ENCODE data around the gene VGLL4. TPM values are rescaled to one million over a fixed set of nuclear protein-coding genes. Genes with fewer than 3 reads are reported as not detected.

The VGLL4 gene
- total and polyA plus RNA-seq, 2 of the 4 experiments (the other 2 are of a cell fraction) = 26.2 to 35.4 TPM

DNA sequence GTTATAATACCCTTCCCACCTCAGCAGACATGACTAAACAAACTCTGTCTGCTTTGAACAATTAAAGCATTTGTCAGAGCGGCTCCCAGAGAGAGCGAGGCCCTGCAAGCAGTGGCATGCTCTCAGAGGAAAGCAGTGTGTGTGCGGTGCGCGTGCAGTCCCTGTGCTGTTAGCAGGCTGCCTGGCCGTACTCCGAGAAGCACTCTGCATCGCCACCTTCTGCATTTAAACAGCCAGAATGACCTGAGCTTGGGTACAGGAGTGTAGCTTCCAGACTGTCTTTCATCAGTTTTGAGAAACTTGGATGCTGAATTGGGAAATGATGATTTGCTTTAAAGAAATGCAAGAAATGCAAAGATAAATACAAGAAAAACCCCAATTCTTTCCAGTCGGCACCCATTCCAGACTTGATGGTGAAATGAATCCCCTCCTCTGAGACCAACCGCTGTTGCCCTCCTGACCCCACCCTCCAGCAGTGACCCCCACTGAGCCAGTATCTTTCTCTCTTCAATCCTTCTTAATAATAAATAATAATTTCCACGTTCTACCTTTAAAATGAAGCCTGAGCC lies 113.5 kb downstream of the VGLL4 start:
- H3K27me3 ChIP-seq (ENCODE audit: control insufficient read depth, insufficient read depth, low read length) = no peaks in the 10 kb centered on the region
- in situ Hi-C loops (cut with MboI; ENCODE audit: low sequenced_read_pairs) = no loop called here
- peak overlapping the region; percentile 11 for H3K4me2 ChIP-seq (ENCODE audit: low read depth, low read length)
- no peak overlapping the region for H2AK5ac ChIP-seq (ENCODE audit: low read depth, low read length)
- H3K4me1 ChIP-seq (ENCODE audit: control insufficient read depth, insufficient read depth, low read length) = peaks cover 26% of the 10 kb centered on the region
- peaks cover 15 to 26% of the 10 kb centered on the region in 2 experiments; a peak in 3 of 4 replicates for H3K79me1 ChIP-seq (ENCODE audit: low read depth in 1 of 2, low read length in 2 of 2)
- no peaks in the 10 kb centered on the region; the same call in 1 of the 2 replicates for H4K20me1 ChIP-seq (ENCODE audit: insufficient read depth, low read length)
- ChIA-PET CTCF (interaction anchor here (0.6 kb wide), 1 partner anchor 11 kb away, joined by 4 read pairs; no protein-coding TSS in a partner anchor), POLR2A (ENCODE audit: unreplicated experiment) (no interaction called here)
- peak overlapping the region; percentile 95 for H3K4ac ChIP-seq (ENCODE audit: low read depth, low read length)
- BruUV-seq (replicated peaks) = no TSS peak
- H4K5ac ChIP-seq (ENCODE audit: low read depth, low read length) = no peak overlapping the region
- ATAC-seq (ENCODE audit: low read depth) (peak; percentile 86), DNase-seq (peak; percentile 98)
- peak overlapping the region; percentile 88 for H2BK20ac ChIP-seq (ENCODE audit: low read depth, low read length)
- H3K36me3 ChIP-seq (ENCODE audit: control insufficient read depth, insufficient read depth, low read length) = no peaks in the 10 kb centered on the region
- no peak overlapping the region; the same call in 1 of the 2 replicates for H3K56ac ChIP-seq (ENCODE audit: extremely low read depth, insufficient read depth, low read length)
- intact Hi-C loops (cut with micrococcal nuclease) = loop anchor here (2.0 to 5.0 kb wide), 2 partner anchors 21 to 153 kb away; no protein-coding TSS in a partner anchor
- peak overlapping the region; percentile 90 for H4K91ac ChIP-seq (ENCODE audit: insufficient read depth, low read depth, low read length)
- peaks cover 29% of the 10 kb centered on the region for H3K9me1 ChIP-seq (ENCODE audit: insufficient read depth, low read length)
- no peak overlapping the region for H3K4me3 ChIP-seq (ENCODE audit: insufficient read depth, low read depth, low read length)
- no peak overlapping the region for H2BK15ac ChIP-seq (ENCODE audit: low read depth, low read length)
- no peak overlapping the region for H3K14ac ChIP-seq (replicated peaks; ENCODE audit: low read depth, low read length)
- no peak overlapping the region for H3K9ac ChIP-seq (ENCODE audit: low read depth, low read length)
- no peak overlapping the region for H3K23ac ChIP-seq (ENCODE audit: low read depth, low read length)
- peak overlapping the region; percentile 80 for H2AK9ac ChIP-seq (replicated peaks; ENCODE audit: low read depth, low read length, poor library complexity)
- WGBS, 2 experiments (ENCODE audit: extremely low coverage in 2 of 2, insufficient read length in 1 of 2) = 0% methylated on average over 2 of the region's 11 CpGs; no CpG with 5 or more reads in 1 of the 2 experiments
- peak overlapping the region; percentile 67 for H3K27ac ChIP-seq (ENCODE audit: insufficient read depth, low read length)
- peak overlapping the region; percentile 68 for H2AFZ ChIP-seq (replicated peaks; ENCODE audit: low read length, poor library complexity)
- dilution Hi-C loops (cut with HindIII; ENCODE audit: low sequenced_read_pairs, unreplicated experiment) = no loop called here
- H3K18ac ChIP-seq (ENCODE audit: low read depth, low read length) = no peak overlapping the region; the same call in 1 of the 2 replicates
- peak overlapping the region; percentile 91 for H2BK120ac ChIP-seq (ENCODE audit: low read depth, low read length)
- no peaks in the 10 kb centered on the region for H3K9me3 ChIP-seq (ENCODE audit: control insufficient read depth, insufficient read depth, low read length)
- peak overlapping the region in 1 of 2 experiments; percentile 67; a peak in 2 of 4 replicates for H4K8ac ChIP-seq (ENCODE audit: low read depth in 2 of 2, low read length in 2 of 2)
- peak overlapping the region; percentile 82 for H2BK5ac ChIP-seq (ENCODE audit: low read depth, low read length, poor library complexity, severe bottlenecking)
- no peak for TF ChIP-seq RFX5 (IDR thresholded peaks at IDR 0.05; ENCODE audit: low read depth, low read length)
- peak; percentile 65 for TF ChIP-seq RAD21 (IDR thresholded peaks at IDR 0.05; ENCODE audit: low read length)
- peak; percentile 36 for TF ChIP-seq FOS (IDR thresholded peaks at IDR 0.05; ENCODE audit: low read depth, low read length)
- peak; percentile 42 for TF ChIP-seq CTCF (conservative IDR thresholded peaks at IDR 0.05; ENCODE audit: low read depth, low read length)
- TF ChIP-seq, protein P1, sequence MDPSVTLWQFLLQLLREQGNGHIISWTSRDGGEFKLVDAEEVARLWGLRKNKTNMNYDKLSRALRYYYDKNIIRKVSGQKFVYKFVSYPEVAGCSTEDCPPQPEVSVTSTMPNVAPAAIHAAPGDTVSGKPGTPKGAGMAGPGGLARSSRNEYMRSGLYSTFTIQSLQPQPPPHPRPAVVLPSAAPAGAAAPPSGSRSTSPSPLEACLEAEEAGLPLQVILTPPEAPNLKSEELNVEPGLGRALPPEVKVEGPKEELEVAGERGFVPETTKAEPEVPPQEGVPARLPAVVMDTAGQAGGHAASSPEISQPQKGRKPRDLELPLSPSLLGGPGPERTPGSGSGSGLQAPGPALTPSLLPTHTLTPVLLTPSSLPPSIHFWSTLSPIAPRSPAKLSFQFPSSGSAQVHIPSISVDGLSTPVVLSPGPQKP (IDR thresholded peaks at IDR 0.05; ENCODE audit: borderline replicate concordance, low read depth, low read length) = no peak
- no peak; the same call in 1 of the 2 replicates for TF ChIP-seq MAFK (IDR thresholded peaks at IDR 0.05; ENCODE audit: low read depth, low read length)
- peak; percentile 94 for TF ChIP-seq MXI1 (IDR thresholded peaks at IDR 0.05; ENCODE audit: borderline replicate concordance, low read depth, low read length)
- TF ChIP-seq USF2 (IDR thresholded peaks at IDR 0.05; ENCODE audit: low read depth, low read length) = no peak
- TF ChIP-seq CHD1 (IDR thresholded peaks at IDR 0.05; ENCODE audit: low read depth, low read length) = 0 out of 2 replicates have a peak, but pooled peaks have one; percentile 35
- peak; percentile 43 for TF ChIP-seq SMC3 (IDR thresholded peaks at IDR 0.05; ENCODE audit: low read depth, low read length)
- TF ChIP-seq POLR2A (IDR thresholded peaks at IDR 0.05; ENCODE audit: low read depth, low read length) = no peak
- TF ChIP-seq NFE2L2 (IDR thresholded peaks at IDR 0.05; ENCODE audit: low read depth, low read length) = peak; percentile 17; the same call in 1 of the 2 replicates
- peak; percentile 49 for TF ChIP-seq RCOR1 (IDR thresholded peaks at IDR 0.05; ENCODE audit: insufficient replicate concordance, low read length)
- TF ChIP-seq CEBPB (IDR thresholded peaks at IDR 0.05; ENCODE audit: low read depth, low read length) = peak; percentile 89
- TF ChIP-seq BHLHE40 (IDR thresholded peaks at IDR 0.05; ENCODE audit: low read depth, low read length) = peak; percentile 97

Measured in IMR-90 (cell line).